Measurements from ENCODE around the gene MORN1.

- TF ChIP-seq CTCF (conservative IDR thresholded peaks at IDR 0.05; ENCODE audit: low read depth in 2 of 2): no peak
- no peak for TF ChIP-seq POLR2AphosphoS5 (IDR thresholded peaks at IDR 0.05; ENCODE audit: low read depth)
- no peak for TF ChIP-seq REST (IDR thresholded peaks at IDR 0.05; ENCODE audit: unreplicated experiment)
- no peak for TF ChIP-seq EZH2 (IDR thresholded peaks at IDR 0.05; ENCODE audit: low read depth, unreplicated experiment)
- no peak for TF ChIP-seq EZH2phosphoT487 (IDR thresholded peaks at IDR 0.05; ENCODE audit: unreplicated experiment)
These were observed 94.7 kb downstream of the MORN1 start for GRCh38 chr1:2296614-2297013.

All from GM23338 (cell line).